HG02840 (cell line): Measurements from ENCODE around the gene KRTAP4-16.
"Not testable (repeated sequence)": the region's sequence is repeated elsewhere in the genome, so short reads cannot be mapped to it uniquely, and the experiment has no call there.

Source experiments
- ATAC-seq: cut with Tn5 transposase; IDR thresholded peaks from one replicate; pipeline ENCODE4 v1.9.1; 2021; ENCODE audit warnings: mild to moderate bottlenecking, moderate library complexity, moderate number of reproducible peaks; ENCODE audit not compliant: unreplicated experiment, low FRiP score

Gene KRTAP4-16

DNA sequence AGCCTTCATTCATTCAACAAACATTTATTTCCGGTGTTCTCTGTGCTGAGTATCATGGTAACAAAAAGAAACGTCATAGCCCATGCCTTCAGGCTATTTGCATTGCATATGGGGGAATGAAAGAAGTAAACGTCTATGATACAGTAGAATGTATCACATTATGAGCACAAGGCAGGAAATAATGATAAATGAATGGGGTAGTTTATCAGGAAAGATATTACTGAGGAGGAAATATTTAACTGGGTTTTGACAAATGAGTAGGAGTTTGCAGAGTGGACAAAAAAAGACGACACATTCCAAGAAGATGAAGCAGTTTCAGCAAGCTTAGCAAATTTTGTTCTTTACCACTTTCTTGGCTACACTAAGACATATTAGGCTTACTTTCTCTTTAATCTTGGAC, 19.4 kb downstream of the KRTAP4-16 start:
- ATAC-seq = no peak

DNA sequence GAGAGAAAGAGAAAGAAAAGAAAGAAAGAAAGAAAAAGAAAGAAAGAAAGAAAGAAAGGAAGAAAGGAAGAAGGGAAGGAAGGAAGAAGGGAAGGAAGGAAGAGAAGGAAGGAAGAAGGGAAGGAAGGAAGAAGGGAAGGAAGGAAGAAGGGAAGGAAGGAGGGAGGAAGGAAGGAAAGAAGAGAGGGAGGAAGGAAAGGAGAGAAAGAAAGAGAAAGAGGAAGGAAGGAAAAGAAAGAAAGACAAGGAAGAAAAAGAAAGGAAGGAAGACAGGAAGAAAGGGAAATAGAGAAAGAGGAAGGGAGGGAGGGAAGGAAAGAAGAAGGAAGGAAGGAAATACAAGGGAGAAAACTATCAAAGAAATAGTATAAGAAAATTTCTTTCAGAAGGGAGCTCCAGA, 25.2 kb downstream of the KRTAP4-16 start:
- ATAC-seq = no peak

- no peak for ATAC-seq
Observed at GRCh38 chr17:41073676-41074075, 28.3 kb downstream of the KRTAP4-16 start.

- no peak for ATAC-seq
Observed at GRCh38 chr17:41071606-41072360, 30.2 kb downstream of the KRTAP4-16 start.

DNA sequence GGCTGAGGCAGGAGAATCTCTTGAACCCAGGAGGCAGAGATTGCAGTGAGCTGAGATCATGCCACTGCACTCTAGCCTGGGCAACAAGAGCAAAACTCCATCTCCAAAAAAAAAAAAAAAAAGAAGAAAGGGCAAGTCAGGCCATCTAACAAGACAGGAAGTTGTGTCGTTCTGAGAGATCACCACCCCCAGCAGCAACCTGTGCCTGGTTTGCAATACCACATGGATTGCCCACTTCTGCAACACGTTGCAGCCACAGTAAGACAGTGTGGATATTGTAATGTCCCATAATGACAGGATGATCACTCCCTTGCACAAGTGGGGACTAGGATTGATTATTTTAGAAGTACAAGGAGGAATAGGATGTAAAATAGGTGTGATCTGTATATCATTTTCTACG, 33.0 kb downstream of the KRTAP4-16 start:
- no peak for ATAC-seq

- no peak for ATAC-seq
Observed at GRCh38 chr17:41067281-41067680, 34.7 kb downstream of the KRTAP4-16 start.

- no peak for ATAC-seq
Observed at GRCh38 chr17:41065829-41066624, 36.0 kb downstream of the KRTAP4-16 start, which contains the start of gene KRTAP2-4. Gene KRTAP2-4, minus strand, starts transcription at chr17:41065879. Its CDS starts 34 bp downstream, at chr17:41065845.

DNA sequence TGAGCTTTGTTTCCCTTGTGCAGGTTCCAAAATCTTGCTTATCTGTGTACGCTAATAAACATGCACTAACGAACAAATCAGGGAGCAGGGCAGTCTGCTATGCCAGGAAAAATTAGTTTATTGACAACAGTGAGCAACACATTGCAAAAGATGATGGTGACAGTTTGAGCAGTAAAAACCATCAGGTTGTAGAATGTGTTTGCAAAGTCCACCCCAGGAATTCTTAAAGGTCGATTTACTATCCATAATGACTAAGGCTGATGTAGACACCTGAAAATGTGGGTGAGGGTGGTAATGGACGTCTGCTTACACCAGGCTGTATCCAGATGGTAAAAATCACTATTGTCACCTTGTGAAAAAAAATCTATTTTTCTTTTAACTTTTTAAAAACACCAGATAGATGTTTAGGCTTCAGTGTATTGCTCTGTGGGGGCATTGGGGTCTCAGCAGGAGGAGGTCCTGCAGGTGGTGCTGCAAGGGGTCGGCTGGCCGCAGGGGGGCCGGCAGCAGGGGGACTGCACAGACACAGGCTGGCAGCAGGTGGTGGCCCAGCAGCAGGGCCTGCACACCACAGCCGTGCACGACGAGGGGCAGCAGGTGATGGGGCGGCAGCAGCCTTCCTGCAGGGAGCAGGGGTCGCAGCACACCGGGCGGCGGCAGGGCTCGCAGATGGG, 36.9 kb downstream of the KRTAP4-16 start:
- not testable (repeated sequence) for ATAC-seq

GRCh38 chr17:41064301-41064700, 37.7 kb downstream of the KRTAP4-16 start:
- ATAC-seq = no peak

GRCh38 chr17:41063449-41063848, 38.6 kb downstream of the KRTAP4-16 start:
- no peak for ATAC-seq

DNA sequence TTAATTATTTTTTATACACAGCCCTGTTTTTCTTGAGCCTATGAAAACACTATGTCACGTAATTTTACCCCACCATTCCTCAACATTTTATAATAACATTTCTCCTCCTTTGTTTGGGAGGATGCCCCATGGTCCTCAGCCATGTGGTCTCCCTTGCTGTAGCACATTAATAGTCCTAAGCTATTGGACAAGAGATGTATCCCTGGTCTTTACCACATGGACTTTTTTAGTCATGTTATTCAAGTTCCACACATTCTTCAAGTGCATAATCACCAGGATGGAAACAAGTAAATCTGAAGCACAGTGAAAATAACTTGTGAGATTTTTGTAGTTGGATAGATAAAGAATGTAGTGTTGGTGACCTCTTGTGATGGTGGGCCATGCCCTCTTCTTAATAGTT, 40.0 kb downstream of the KRTAP4-16 start:
- no peak for ATAC-seq

DNA sequence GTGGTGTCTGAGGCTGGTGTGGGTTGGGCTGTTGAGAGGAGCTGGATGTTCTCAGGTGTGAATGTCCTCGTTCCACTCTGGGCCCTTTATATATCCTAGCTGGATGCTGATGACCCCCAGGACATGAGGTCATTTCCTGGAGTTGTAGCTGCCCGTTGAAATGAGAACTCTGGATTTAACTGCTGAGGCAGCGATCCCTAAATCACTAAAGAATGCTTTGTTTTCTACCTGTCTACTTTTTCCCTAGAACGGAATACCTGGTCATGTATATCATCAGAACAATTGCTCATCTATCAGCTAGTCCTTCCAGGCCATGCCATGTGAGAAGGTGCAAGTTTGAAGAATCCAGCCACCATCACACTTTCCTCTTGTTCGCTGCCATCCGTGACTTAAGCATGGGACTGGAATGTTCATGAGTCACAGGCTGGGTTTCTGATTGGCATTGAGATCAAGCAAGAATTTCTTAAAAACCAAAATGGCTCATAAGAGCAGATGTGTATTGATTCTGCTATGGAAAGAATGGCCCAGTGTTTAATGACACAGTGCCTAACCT, 41.9 kb downstream of the KRTAP4-16 start, which contains the start of gene KRTAP2-3:
Gene KRTAP2-3 (minus strand): TSS at position 63 of the 553 bp plus-strand sequence. CDS start 64 bp downstream, outside the sequence.
- no peak for ATAC-seq

GRCh38 chr17:41059276-41060051, 42.5 kb downstream of the KRTAP4-16 start:
- ATAC-seq = not testable (repeated sequence)

DNA sequence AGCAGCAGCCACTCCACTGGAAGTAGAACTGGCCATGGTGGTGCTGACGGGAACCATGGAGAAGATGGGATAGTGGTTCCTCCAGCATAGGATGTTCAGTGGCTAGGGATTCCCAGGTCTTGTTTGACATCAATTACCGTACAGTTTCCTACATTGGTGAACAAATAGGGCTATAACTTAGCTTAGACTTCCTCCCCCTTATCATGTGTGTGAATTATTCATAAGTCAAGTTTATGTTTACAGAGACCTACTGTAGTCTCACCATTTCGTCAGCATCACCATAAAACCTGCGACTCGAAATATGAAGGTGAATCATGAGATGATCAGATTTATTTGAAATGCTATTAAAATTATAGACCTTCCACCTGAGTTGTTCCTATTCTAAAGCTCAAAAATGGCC, 43.3 kb downstream of the KRTAP4-16 start:
- no peak for ATAC-seq

GRCh38 chr17:41057547-41057946, 44.5 kb downstream of the KRTAP4-16 start:
- ATAC-seq = no peak

DNA sequence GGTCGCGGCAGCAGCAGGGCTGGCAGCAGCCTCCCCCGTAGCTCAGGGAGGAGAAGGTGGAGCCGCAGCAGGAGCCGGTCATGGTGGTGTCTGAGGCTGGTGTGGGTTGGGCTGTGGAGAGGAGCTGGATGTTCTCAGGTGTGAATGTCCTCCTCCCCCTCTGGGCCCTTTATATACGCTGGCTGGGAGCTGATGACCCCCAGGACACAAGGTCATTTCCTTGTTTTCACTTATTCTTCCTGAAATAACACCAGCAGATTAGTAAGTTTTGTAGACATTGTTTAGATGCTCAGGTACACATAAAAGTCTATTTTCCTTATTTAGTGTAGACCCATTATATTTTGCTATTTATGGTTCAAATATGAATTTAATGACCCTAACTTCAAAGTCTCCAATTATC, 46.9 kb downstream of the KRTAP4-16 start, which contains the start of gene KRTAP2-2:
Gene KRTAP2-2 (minus strand): TSS at position 101 of the 400 bp plus-strand sequence. CDS start 19 bp downstream, at position 82.
- ATAC-seq = not testable (repeated sequence)

DNA sequence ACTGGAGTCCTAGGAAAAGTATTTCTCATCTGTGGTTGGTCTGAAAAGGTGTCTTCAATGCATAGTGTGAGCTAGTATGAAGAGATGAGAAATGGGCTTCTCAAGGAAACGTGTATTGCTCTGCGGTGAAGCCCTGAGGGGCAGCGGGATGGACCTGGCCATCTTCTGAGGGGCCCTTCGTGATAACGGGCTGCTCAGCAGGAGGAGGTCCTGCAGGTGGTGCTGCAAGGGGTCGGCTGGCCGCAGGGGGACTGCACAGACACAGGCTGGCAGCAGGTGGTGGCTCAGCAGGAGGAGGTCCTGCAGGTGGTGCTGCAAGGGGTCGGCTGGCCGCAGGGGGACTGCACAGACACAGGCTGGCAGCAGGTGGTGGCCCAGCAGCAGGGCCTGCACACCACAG, 47.5 kb downstream of the KRTAP4-16 start:
- ATAC-seq = not testable (repeated sequence)

DNA sequence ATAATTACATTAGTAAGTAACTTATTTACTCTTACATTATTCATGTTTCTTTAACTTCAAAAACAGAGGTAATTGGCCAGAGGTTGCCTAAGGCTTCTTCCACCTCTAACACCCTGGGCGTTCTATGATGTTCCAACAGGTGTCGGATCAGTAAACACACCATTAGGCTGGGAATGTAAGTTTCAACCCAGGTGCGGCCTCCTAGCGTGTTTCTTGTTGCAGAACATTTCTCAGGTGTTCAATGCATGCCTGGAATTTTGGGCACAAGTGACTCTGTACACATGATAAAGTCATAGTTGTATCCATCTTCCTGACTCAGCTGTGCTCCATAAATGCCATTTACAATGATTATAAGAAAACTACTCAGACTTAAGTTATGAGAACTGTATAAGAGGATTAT, 48.0 kb downstream of the KRTAP4-16 start:
- no peak for ATAC-seq

DNA sequence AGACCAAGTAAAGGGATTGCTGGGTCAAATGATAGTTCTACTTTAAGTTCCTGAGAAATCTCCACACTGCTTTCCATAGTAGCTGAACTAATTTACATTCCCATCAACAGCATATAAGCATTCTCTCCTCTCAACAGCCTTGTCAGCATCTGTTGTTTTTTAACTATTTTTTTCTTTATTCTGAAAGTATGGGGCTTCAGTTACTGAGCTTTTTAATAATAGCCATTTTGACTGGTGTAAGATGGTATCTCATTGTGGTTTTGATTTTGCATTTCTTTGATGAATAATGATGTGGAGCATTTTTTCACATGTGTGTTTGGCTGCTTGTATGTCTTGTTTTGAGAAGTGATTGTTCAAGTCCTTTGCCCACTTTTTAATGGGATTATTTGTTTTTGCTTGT, 49.4 kb downstream of the KRTAP4-16 start:
- no peak for ATAC-seq
